Heart left ventricle (tissue), 13 donors: ENCODE results near the gene FBXO34.

ENCODE experiments used
- POLR2A ChIP-seq, 2 donors: fragments of 450-650 bp; IDR thresholded peaks; one replicate each; pipeline ENCODE4 v1.6.1; 2017; ENCODE audit warnings: antibody characterized with exemption in 2 of 2, mild to moderate bottlenecking in 2 of 2, moderate library complexity in 2 of 2
- TF ChIP-seq, protein P1 (sequence below), 12 donors: fragments of 200-600 bp; sonication (generic) in 4 of 12; IDR thresholded peaks; one replicate each; pipeline versions ENCODE4 v1.5.0 to v1.8.0; 2018 to 2022; ENCODE audit warnings: antibody characterized with exemption in 12 of 12, mild to moderate bottlenecking in 5 of 12
- donor health status: ischemic (EF 13 %, LVEDD 7.1; RV severe dilation, severe dysfunction).
- donor health status: DM: no; HTN: yes; CAD: no.
- donor health status: DM: no; HTN: no; CAD: no.
- donor health status: ischemic (EF 25% LVEDD 6.9; RV normal size, moderate dysfunction).
- donor health status: ischemic (EF 25% LVEDD 5.7; RV mildly dilated, moderate dysfunction).
- donor health status: ischemic (EF 35%, LVEDD 5.7; RV mildly dilated, moderate dysfunction).
- donor health status: nonischemic (EF 11% LVEDD 7.7; RV severe dilation, severe dysfunction).
- donor health status: DM: yes; HTN: yes; CAD: no.
- donor health status: PGD.
- donor health status: ischemic (EF 29% LVEDD 5.4; RV normal size, mild dysfunction).
- donor health status: nonischemic (EF 23%, LVEDD 6.1; RV moderate dilation, normal function).

DNA sequence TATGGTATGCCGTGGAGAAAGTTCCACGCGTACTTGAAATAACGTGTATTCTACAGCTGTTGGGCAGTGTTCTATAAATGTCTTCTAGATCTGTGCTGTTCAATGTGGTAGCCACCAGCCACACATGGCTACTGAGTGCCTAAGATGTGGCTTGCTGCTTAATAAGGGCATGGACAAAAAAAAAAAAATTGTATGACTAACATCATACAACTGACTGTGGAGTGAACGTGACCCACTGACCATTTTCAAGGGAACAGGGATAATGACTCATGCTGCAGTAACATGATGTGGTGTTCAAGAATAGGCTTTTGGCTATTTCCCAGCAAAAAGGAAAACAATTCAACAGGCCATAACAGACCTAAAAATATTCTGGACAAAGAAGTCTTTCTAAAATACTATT is 127.5 kb downstream of the FBXO34 start:
- TF ChIP-seq, protein P1, sequence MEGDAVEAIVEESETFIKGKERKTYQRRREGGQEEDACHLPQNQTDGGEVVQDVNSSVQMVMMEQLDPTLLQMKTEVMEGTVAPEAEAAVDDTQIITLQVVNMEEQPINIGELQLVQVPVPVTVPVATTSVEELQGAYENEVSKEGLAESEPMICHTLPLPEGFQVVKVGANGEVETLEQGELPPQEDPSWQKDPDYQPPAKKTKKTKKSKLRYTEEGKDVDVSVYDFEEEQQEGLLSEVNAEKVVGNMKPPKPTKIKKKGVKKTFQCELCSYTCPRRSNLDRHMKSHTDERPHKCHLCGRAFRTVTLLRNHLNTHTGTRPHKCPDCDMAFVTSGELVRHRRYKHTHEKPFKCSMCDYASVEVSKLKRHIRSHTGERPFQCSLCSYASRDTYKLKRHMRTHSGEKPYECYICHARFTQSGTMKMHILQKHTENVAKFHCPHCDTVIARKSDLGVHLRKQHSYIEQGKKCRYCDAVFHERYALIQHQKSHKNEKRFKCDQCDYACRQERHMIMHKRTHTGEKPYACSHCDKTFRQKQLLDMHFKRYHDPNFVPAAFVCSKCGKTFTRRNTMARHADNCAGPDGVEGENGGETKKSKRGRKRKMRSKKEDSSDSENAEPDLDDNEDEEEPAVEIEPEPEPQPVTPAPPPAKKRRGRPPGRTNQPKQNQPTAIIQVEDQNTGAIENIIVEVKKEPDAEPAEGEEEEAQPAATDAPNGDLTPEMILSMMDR (IDR thresholded peaks at IDR 0.05) = no peak
- TF ChIP-seq POLR2A (IDR thresholded peaks at IDR 0.05) = no peak
